ENCODE data around the gene C1D. TPM values are rescaled to one million over a fixed set of nuclear protein-coding genes. Genes with fewer than 3 reads are reported as not detected.
A peak's percentile ranks its signal among the peaks of the same experiment; 100 is the strongest.
"Not testable (repeated sequence)": the region's sequence is repeated elsewhere in the genome, so short reads cannot be mapped to it uniquely, and the experiment has no call there.

The C1D gene
- total RNA-seq, 5 donors from 2014 or later (not counting 1 experiment from before 2014, with no cell fraction given) = 8.7 to 18.7 (median 13.5) TPM

- H3K9me3 Mint-ChIP-seq; H3K27ac ChIP-seq (ENCODE audit: low read length); POLR2A ChIA-PET; H3K27ac Mint-ChIP-seq; H3K27me3 ChIP-seq (replicated peaks in 1 of 2; ENCODE audit: control insufficient read depth in 2 of 2, extremely low read depth in 1 of 2, insufficient read depth in 2 of 2, low read length in 1 of 2); CTCF ChIA-PET; H3K36me3 Mint-ChIP-seq; H3K9me3 ChIP-seq; H3K4me3 ChIP-seq (ENCODE audit: control insufficient read depth in 1 of 2, extremely low read depth in 1 of 2, low read length in 1 of 2); H3K36me3 ChIP-seq (ENCODE audit: control insufficient read depth in 2 of 2, extremely low read depth in 1 of 2, insufficient read depth in 1 of 2, low read length in 1 of 2); ATAC-seq (replicated peaks in 1 of 4): not testable (repeated sequence)
- DNase-seq = peak in 6 of 35 experiments; percentile 1 to 47 (median 6)
- peaks cover 32 to 39% (median 36%) of the 10 kb centered on the region in 3 donors for H3K4me1 Mint-ChIP-seq
- peaks cover 11 to 21% of the 10 kb centered on the region in 2 experiments for H3K4me1 ChIP-seq (ENCODE audit: control insufficient read depth in 1 of 2, extremely low read depth in 1 of 2, insufficient read depth in 2 of 2, low read length in 2 of 2)
- peaks cover 4 to 11% of the 10 kb centered on the region in 2 donors for H3K27me3 Mint-ChIP-seq
- H3K4me3 Mint-ChIP-seq = peak overlapping the region; percentile 93 to 97 (median 96)
- WGBS (ENCODE audit: insufficient coverage) = 77% methylated on average over 14 of the region's 19 CpGs
Observed at GRCh38 chr2:68063797-68064646, 1.2 kb upstream of the C1D start.

- POLR2A ChIA-PET = no interaction called here
- Histone ChIP-seq H3K4me1 (ENCODE audit: control insufficient read depth in 1 of 2, extremely low read depth in 1 of 2, insufficient read depth in 2 of 2, low read length in 2 of 2) (peaks cover 13 to 21% of the 10 kb centered on the region in 2 experiments), H3K27me3 (replicated peaks in 1 of 2; ENCODE audit: control insufficient read depth in 2 of 2, extremely low read depth in 1 of 2, insufficient read depth in 2 of 2, low read length in 1 of 2) (peaks cover 0 to 4% of the 10 kb centered on the region in 2 experiments), H3K9me3 (no peaks in the 10 kb centered on the region), H3K36me3 (ENCODE audit: control insufficient read depth in 2 of 2, extremely low read depth in 1 of 2, insufficient read depth in 1 of 2, low read length in 1 of 2) (peaks cover 0 to 2% of the 10 kb centered on the region in 2 donors), H3K4me3 (ENCODE audit: control insufficient read depth in 1 of 2, extremely low read depth in 1 of 2, low read length in 1 of 2) (no peak overlapping the region), H3K27ac (ENCODE audit: low read length) (no peak overlapping the region)
- Mint-ChIP-seq H3K4me3 (peak overlapping the region in 1 of 3 donors; percentile 93), H3K4me1 (peaks cover 57 to 68% (median 62%) of the 10 kb centered on the region in 3 donors), H3K36me3 (peaks cover 3% of the 10 kb centered on the region), H3K27me3 (peaks cover under 1 to 2% of the 10 kb centered on the region in 2 donors), H3K27ac (no peak overlapping the region), H3K9me3 (no peaks in the 10 kb centered on the region)
- CTCF ChIA-PET = no interaction called here
- DNase-seq = no peak
- no CpG with 5 or more reads among the region's 5 CpGs for WGBS (ENCODE audit: insufficient coverage)
- ATAC-seq (replicated peaks in 1 of 4) = no peak
Observed at GRCh38 chr2:68060652-68061051, 2.2 kb downstream of the C1D start.

GRCh38 chr2:68059784-68060525 lies 2.8 kb downstream of the C1D start:
- ChIA-PET CTCF (no interaction called here), POLR2A (no interaction called here)
- no peaks in the 10 kb centered on the region for H3K27me3 Mint-ChIP-seq
- Histone ChIP-seq H3K36me3 (ENCODE audit: control insufficient read depth in 2 of 2, extremely low read depth in 1 of 2, insufficient read depth in 1 of 2, low read length in 1 of 2) (peaks cover 0 to 2% of the 10 kb centered on the region in 2 donors), H3K4me3 (ENCODE audit: control insufficient read depth in 1 of 2, extremely low read depth in 1 of 2, low read length in 1 of 2) (no peak overlapping the region), H3K27ac (ENCODE audit: low read length) (no peak overlapping the region), H3K9me3 (no peaks in the 10 kb centered on the region), H3K4me1 (ENCODE audit: control insufficient read depth in 1 of 2, extremely low read depth in 1 of 2, insufficient read depth in 2 of 2, low read length in 2 of 2) (peaks cover 13 to 21% of the 10 kb centered on the region in 2 experiments), H3K27me3 (replicated peaks in 1 of 2; ENCODE audit: control insufficient read depth in 2 of 2, extremely low read depth in 1 of 2, insufficient read depth in 2 of 2, low read length in 1 of 2) (peaks cover 0 to 4% of the 10 kb centered on the region in 2 experiments)
- no peak for ATAC-seq (replicated peaks in 1 of 4)
- H3K4me1 Mint-ChIP-seq = peaks cover 64 to 75% (median 69%) of the 10 kb centered on the region in 3 donors
- 89% methylated on average over 11 of the region's 12 CpGs for WGBS (ENCODE audit: insufficient coverage)
- H3K27ac Mint-ChIP-seq = no peak overlapping the region
- no peaks in the 10 kb centered on the region for H3K9me3 Mint-ChIP-seq
- DNase-seq = no peak
- H3K4me3 Mint-ChIP-seq = peak overlapping the region in 2 of 3 donors; percentile 25
- peaks cover 3% of the 10 kb centered on the region for H3K36me3 Mint-ChIP-seq

- peaks cover 12 to 15% of the 10 kb centered on the region in 2 experiments for H3K4me1 ChIP-seq (ENCODE audit: control insufficient read depth in 1 of 2, extremely low read depth in 1 of 2, insufficient read depth in 2 of 2, low read length in 2 of 2)
- Mint-ChIP-seq H3K4me1 (peaks cover 78 to 84% (median 80%) of the 10 kb centered on the region in 3 donors), H3K27me3 (no peaks in the 10 kb centered on the region), H3K4me3 (no peak overlapping the region), H3K9me3 (no peaks in the 10 kb centered on the region), H3K27ac (no peak overlapping the region), H3K36me3 (peaks cover 8% of the 10 kb centered on the region)
- H3K9me3 ChIP-seq = no peaks in the 10 kb centered on the region
- H3K4me3 ChIP-seq (ENCODE audit: control insufficient read depth in 1 of 2, extremely low read depth in 1 of 2, low read length in 1 of 2) = no peak overlapping the region
- ChIA-PET CTCF (no interaction called here), POLR2A (interaction anchor here in 1 of 2 donors (0.6 kb wide), 2 partner anchors 19 to 440 kb away, joined by 4 read pairs; no protein-coding TSS in a partner anchor)
- no peaks in the 10 kb centered on the region for H3K27me3 ChIP-seq (replicated peaks in 1 of 2; ENCODE audit: control insufficient read depth in 2 of 2, extremely low read depth in 1 of 2, insufficient read depth in 2 of 2, low read length in 1 of 2)
- ATAC-seq (replicated peaks in 1 of 4) (no peak), DNase-seq (no peak)
- H3K27ac ChIP-seq (ENCODE audit: low read length) = no peak overlapping the region
- H3K36me3 ChIP-seq (ENCODE audit: control insufficient read depth in 2 of 2, extremely low read depth in 1 of 2, insufficient read depth in 1 of 2, low read length in 1 of 2) = peaks cover 0 to 6% of the 10 kb centered on the region in 2 donors
- 89% methylated on average over 1 of the region's 3 CpGs for WGBS (ENCODE audit: insufficient coverage)
Observed at GRCh38 chr2:68057658-68058396, 5.0 kb downstream of the C1D start.

- no peaks in the 10 kb centered on the region for H3K9me3 Mint-ChIP-seq
- H3K9me3 ChIP-seq = no peaks in the 10 kb centered on the region
- H3K36me3 Mint-ChIP-seq = peaks cover 18% of the 10 kb centered on the region
- POLR2A ChIA-PET = no interaction called here
- 100% methylated on average over 3 of the region's 6 CpGs for WGBS (ENCODE audit: insufficient coverage)
- H3K4me3 ChIP-seq (ENCODE audit: control insufficient read depth in 1 of 2, extremely low read depth in 1 of 2, low read length in 1 of 2) = no peak overlapping the region
- H3K36me3 ChIP-seq (ENCODE audit: control insufficient read depth in 2 of 2, extremely low read depth in 1 of 2, insufficient read depth in 1 of 2, low read length in 1 of 2) = peaks cover 0 to 6% of the 10 kb centered on the region in 2 donors
- H3K27me3 ChIP-seq (replicated peaks in 1 of 2; ENCODE audit: control insufficient read depth in 2 of 2, extremely low read depth in 1 of 2, insufficient read depth in 2 of 2, low read length in 1 of 2) = no peaks in the 10 kb centered on the region
- no peak for ATAC-seq (replicated peaks in 1 of 4)
- DNase-seq = no peak
- no peaks in the 10 kb centered on the region for H3K27me3 Mint-ChIP-seq
- CTCF ChIA-PET = no interaction called here
- peaks cover 70 to 79% (median 70%) of the 10 kb centered on the region in 3 donors for H3K4me1 Mint-ChIP-seq
- H3K27ac ChIP-seq (ENCODE audit: low read length) = no peak overlapping the region
- peaks cover 0 to 11% of the 10 kb centered on the region in 2 experiments for H3K4me1 ChIP-seq (ENCODE audit: control insufficient read depth in 1 of 2, extremely low read depth in 1 of 2, insufficient read depth in 2 of 2, low read length in 2 of 2)
- no peak overlapping the region for H3K27ac Mint-ChIP-seq
- no peak overlapping the region for H3K4me3 Mint-ChIP-seq
Observed at GRCh38 chr2:68052717-68053422, 9.9 kb downstream of the C1D start.

Measured in T-cell (primary cell).